ENCODE results near the gene BMP2. TPM values are rescaled to one million over a fixed set of nuclear protein-coding genes. Genes with fewer than 3 reads are reported as not detected.

Gene BMP2
- total and polyA plus RNA-seq, 4 donors: 0.83 to 3.5 (median 2.0) TPM

- Histone ChIP-seq H3K4me1 (ENCODE audit: control insufficient read depth in 4 of 4, insufficient read depth in 4 of 4, low read length in 3 of 4) (peaks cover 0 to 8% (median 5%) of the 10 kb centered on the region in 4 donors), H3K9me3 (ENCODE audit: control insufficient read depth in 4 of 4, low read length in 3 of 4) (no peaks in the 10 kb centered on the region), H3K27ac (ENCODE audit: low read depth in 1 of 2, low read length in 2 of 2) (no peak overlapping the region), H3K4me3 (ENCODE audit: low read depth in 1 of 3, low read length in 3 of 3) (no peak overlapping the region), H3K9ac (ENCODE audit: low read depth in 1 of 2, low read length in 2 of 2) (no peak overlapping the region), H3K27me3 (ENCODE audit: control insufficient read depth in 4 of 4, insufficient read depth in 4 of 4, low read length in 3 of 4) (no peaks in the 10 kb centered on the region), H3K36me3 (ENCODE audit: control insufficient read depth in 4 of 4, insufficient read depth in 3 of 4, low read depth in 1 of 4, low read length in 3 of 4) (no peaks in the 10 kb centered on the region)
- 93% methylated on average over 6 of the region's 6 CpGs for WGBS
- DNase-seq (ENCODE audit: low spot score): no peak
- TF ChIP-seq GABPA (IDR thresholded peaks at IDR 0.05 in 1 of 2, conservative IDR thresholded peaks at IDR 0.05 in 1 of 2): no peak
- TF ChIP-seq HNF4G (IDR thresholded peaks at IDR 0.05): no peak
- TF ChIP-seq MAX (IDR thresholded peaks at IDR 0.05): no peak
- TF ChIP-seq RXRA (IDR thresholded peaks at IDR 0.05): no peak
- TF ChIP-seq FOXA1 (IDR thresholded peaks at IDR 0.05): no peak
- TF ChIP-seq JUND (IDR thresholded peaks at IDR 0.05): no peak
- no peak for TF ChIP-seq FOXA2 (IDR thresholded peaks at IDR 0.05)
Observed at GRCh38 chr20:6732851-6733250, 34.6 kb upstream of the BMP2 start.

- Histone ChIP-seq H3K4me3 (ENCODE audit: low read depth in 1 of 3, low read length in 3 of 3) (no peak overlapping the region), H3K9ac (ENCODE audit: low read depth in 1 of 2, low read length in 2 of 2) (no peak overlapping the region), H3K27ac (ENCODE audit: low read depth in 1 of 2, low read length in 2 of 2) (no peak overlapping the region), H3K9me3 (ENCODE audit: control insufficient read depth in 4 of 4, low read length in 3 of 4) (no peaks in the 10 kb centered on the region), H3K4me1 (ENCODE audit: control insufficient read depth in 4 of 4, insufficient read depth in 4 of 4, low read length in 3 of 4) (peaks cover 2 to 13% (median 6%) of the 10 kb centered on the region in 4 donors), H3K36me3 (ENCODE audit: control insufficient read depth in 4 of 4, insufficient read depth in 3 of 4, low read depth in 1 of 4, low read length in 3 of 4) (no peaks in the 10 kb centered on the region), H3K27me3 (ENCODE audit: control insufficient read depth in 4 of 4, insufficient read depth in 4 of 4, low read length in 3 of 4) (no peaks in the 10 kb centered on the region)
- no peak for DNase-seq (ENCODE audit: low spot score)
- 92% methylated on average over 1 of the region's 1 CpG for WGBS
- TF ChIP-seq NR2F2 (IDR thresholded peaks at IDR 0.05) (no peak), MAX (IDR thresholded peaks at IDR 0.05) (no peak), CTCF (IDR thresholded peaks at IDR 0.05; ENCODE audit: low read depth, low read length, missing input control) (no peak), GABPA (IDR thresholded peaks at IDR 0.05 in 1 of 2, conservative IDR thresholded peaks at IDR 0.05 in 1 of 2) (no peak), HNF4A (conservative IDR thresholded peaks at IDR 0.05) (no peak), RXRA (IDR thresholded peaks at IDR 0.05) (no peak), EGR1 (IDR thresholded peaks at IDR 0.05; ENCODE audit: low read depth in 2 of 2) (no peak), RAD21 (IDR thresholded peaks at IDR 0.05) (no peak), ZBTB33 (IDR thresholded peaks at IDR 0.05) (no peak), JUND (IDR thresholded peaks at IDR 0.05) (no peak), REST (IDR thresholded peaks at IDR 0.05) (no peak), ATF3 (IDR thresholded peaks at IDR 0.05) (no peak), FOXA2 (IDR thresholded peaks at IDR 0.05) (no peak), FOXA1 (IDR thresholded peaks at IDR 0.05) (no peak)
Observed at GRCh38 chr20:6733965-6734364, 33.5 kb upstream of the BMP2 start.

Measured in liver (tissue), 9 donors.